Endothelial cell of umbilical vein (primary cell): ENCODE data around the gene ATG13. TPM values are rescaled to one million over a fixed set of nuclear protein-coding genes. Genes with fewer than 3 reads are reported as not detected.

ENCODE experiments used
- BruUV-seq: library from RNA; stranded (reverse); fragments of 400-500 nt; replicated peaks from 2 replicates; lab custom pipeline; 2021; lab: Mats Ljungman, UMichigan
- CTCF ChIA-PET: fragments of 300-600, 350-600 bp; sonication (Branson Sonifier 250); formaldehyde crosslinking; loops from one replicate; lab custom pipeline; 2021; ENCODE audit warnings: antibody characterized with exemption, inconsistent platforms; lab: Charles Lee
- POLR2A ChIA-PET: fragments of 300-600, 350-600 bp; sonication (Branson Sonifier 250); formaldehyde crosslinking; loops from one replicate; lab custom pipeline; 2021; ENCODE audit warnings: antibody characterized with exemption, inconsistent platforms; lab: Charles Lee
- DNase-seq: peaks from one replicate; pipeline ENCODE4 v3.0.0-alpha.2; 2011; ENCODE audit warnings: low read depth, low spot score
- FAIRE-seq: peaks from 2 replicates; lab custom pipeline; 2011; peaks lifted over from hg19 to GRCh38; lab: Jason Lieb, UNC
- H2AFZ ChIP-seq: 2 replicates; pipeline ENCODE4 v1.6.0; 2012; ENCODE audit warnings: low read depth, low read length, control low read depth, inconsistent platforms
- H3K27ac ChIP-seq: 2 replicates; pipeline ENCODE4 v1.5.1; 2011; ENCODE audit warnings: low read depth, mild to moderate bottlenecking, control low read depth, low read length, moderate library complexity; ENCODE audit not compliant: insufficient read depth
- H3K27me3 ChIP-seq, 2 experiments: 2 replicates each; pipeline versions ENCODE4 v1.6.0 to v1.6.1; 2011; ENCODE audit warnings: low read length in 2 of 2, mixed read lengths in 1 of 2; ENCODE audit not compliant: control insufficient read depth in 2 of 2, insufficient read depth in 2 of 2
- H3K36me3 ChIP-seq, 2 experiments: 2 replicates in 1 of 2; 3 replicates in 1 of 2; pipeline ENCODE4 v1.5.1; 2011; ENCODE audit warnings: low read length in 2 of 2, mild to moderate bottlenecking in 1 of 2, moderate library complexity in 1 of 2; ENCODE audit not compliant: control insufficient read depth in 2 of 2, insufficient read depth in 2 of 2; ENCODE audit errors: extremely low read depth in 1 of 2
- H3K4me1 ChIP-seq: 3 replicates; pipeline ENCODE4 v1.5.1; 2011; ENCODE audit warnings: mild to moderate bottlenecking, low read length; ENCODE audit not compliant: control insufficient read depth, insufficient read depth; ENCODE audit errors: extremely low read depth
- H3K4me2 ChIP-seq: 2 replicates; pipeline ENCODE4 v1.6.1; 2011; ENCODE audit warnings: low read length, control low read depth, mixed read lengths; ENCODE audit not compliant: insufficient read depth
- H3K4me3 ChIP-seq, 3 experiments: fragments of 200-600 bp in 1 of 3; sonication (generic), shearing (Covaris generic) in 1 of 3; replicated peaks in 1 of 3; 2 replicates each; pipeline ENCODE4 v1.5.1; 2011 to 2016; ENCODE audit warnings: control low read depth in 3 of 3, low read length in 3 of 3, mild to moderate bottlenecking in 2 of 3, inconsistent platforms in 1 of 3, low read depth in 1 of 3, moderate library complexity in 1 of 3; ENCODE audit not compliant: insufficient read depth in 1 of 3
- H3K79me2 ChIP-seq: 2 replicates; pipeline ENCODE4 v1.6.0; 2012; ENCODE audit warnings: low read length, inconsistent platforms; ENCODE audit not compliant: control insufficient read depth, insufficient read depth
- H3K9ac ChIP-seq: replicated peaks from 2 replicates; pipeline ENCODE3; 2011; ENCODE audit warnings: low read length, control low read depth; ENCODE audit not compliant: insufficient read depth; ENCODE audit errors: extremely low read depth
- H3K9me1 ChIP-seq: replicated peaks from 3 replicates; pipeline ENCODE4 v1.6.0; 2011; ENCODE audit warnings: mild to moderate bottlenecking, low read length; ENCODE audit not compliant: control insufficient read depth, insufficient read depth; ENCODE audit errors: extremely low read depth
- H3K9me3 ChIP-seq: replicated peaks from 2 replicates; pipeline ENCODE4 v1.5.1; 2012; ENCODE audit warnings: low read length, inconsistent platforms; ENCODE audit not compliant: control insufficient read depth, insufficient read depth
- H4K20me1 ChIP-seq: replicated peaks from 2 replicates; pipeline ENCODE3; 2011; ENCODE audit warnings: mild to moderate bottlenecking, low read length; ENCODE audit not compliant: control insufficient read depth, insufficient read depth; ENCODE audit errors: extremely low read depth
- CTCF ChIP-seq, 2 donors: IDR thresholded peaks; 1 replicate in 1 of 2; 2 replicates in 1 of 2; pipeline ENCODE4 v1.5.1; 2011; ENCODE audit warnings: low read length in 2 of 2, mild to moderate bottlenecking in 2 of 2, moderate library complexity in 2 of 2, control low read depth in 1 of 2, inconsistent platforms in 1 of 2, low read depth in 1 of 2; ENCODE audit not compliant: insufficient read depth in 1 of 2; ENCODE audit errors: extremely low read depth in 1 of 2
- FOS ChIP-seq: IDR thresholded peaks from 2 replicates; pipeline ENCODE4 v1.6.1; 2011; ENCODE audit warnings: mild to moderate bottlenecking, low read length, moderate library complexity, borderline replicate concordance; ENCODE audit not compliant: insufficient read depth
- dilution Hi-C: fragments of 300-500 bp; cut with MboI; formaldehyde crosslinking; loops from one replicate; pipeline ENCODE4 v1.15.0; 2019; ENCODE audit warnings: low sequenced_read_pairs; ENCODE audit not compliant: extremely low pct_ligation_motif_present
- intact Hi-C: fragments of 100-400 bp; cut with micrococcal nuclease; formaldehyde crosslinking; loops from one replicate; pipeline ENCODE4 v1.10.0; 2022
- polyA plus RNA-seq, 4 experiments: library from polyadenylated mRNA; depleted of rRNA in 3 of 4; stranded (reverse) in 3 of 4; unstranded in 1 of 4; fragments of >200 nt; gene quantifications; 2 replicates each; pipeline versions ENCODE4 v1.2.1 to v1.2.3, GENCODE V29; 2011 to 2012; ENCODE audit warnings: missing spikeins in 1 of 4
- total RNA-seq: library from RNA; stranded (reverse); gene quantifications from 2 replicates; pipeline ENCODE4 v1.2.3, GENCODE V29; 2021
- TF ChIP-seq, protein P1 (sequence below): IDR thresholded peaks from 2 replicates; pipeline ENCODE4 v1.6.1; 2011; ENCODE audit not compliant: insufficient read depth, insufficient read length

Gene ATG13
- total and polyA plus RNA-seq, 2 donors (not counting 3 experiments of a cell fraction or from before 2014, with no cell fraction given): 60.1 to 66.5 TPM

- dilution Hi-C loops: no loop called here
- no peak overlapping the region for H3K27ac ChIP-seq
Observed at GRCh38 chr11:46664612-46665011, 47.3 kb downstream of the ATG13 start.

More at GRCh38 chr11:46664612-46665011, 47.3 kb downstream of the ATG13 start:
- Histone ChIP-seq H3K79me2 (no peaks in the 10 kb centered on the region), H3K9me1 (no peaks in the 10 kb centered on the region), H4K20me1 (no peaks in the 10 kb centered on the region), H3K4me3 (no peak overlapping the region), H3K4me1 (peaks cover 18% of the 10 kb centered on the region), H3K4me2 (peak overlapping the region; percentile 17), H3K9ac (no peak overlapping the region), H3K27me3 (no peaks in the 10 kb centered on the region), H3K36me3 (peaks cover 16 to 37% of the 10 kb centered on the region in 2 experiments), H2AFZ (peak overlapping the region; percentile 11), H3K9me3 (no peaks in the 10 kb centered on the region)
- ChIA-PET CTCF (no interaction called here), POLR2A (no interaction called here)
- intact Hi-C loops: no loop called here
- no peak for DNase-seq
- TF ChIP-seq CTCF (IDR thresholded peaks at IDR 0.05; ENCODE audit: extremely low read depth in 1 of 2, insufficient read depth in 1 of 2, low read depth in 1 of 2, low read length in 2 of 2): no peak
- no peak for TF ChIP-seq FOS
- TF ChIP-seq, protein P1, sequence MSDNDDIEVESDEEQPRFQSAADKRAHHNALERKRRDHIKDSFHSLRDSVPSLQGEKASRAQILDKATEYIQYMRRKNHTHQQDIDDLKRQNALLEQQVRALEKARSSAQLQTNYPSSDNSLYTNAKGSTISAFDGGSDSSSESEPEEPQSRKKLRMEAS: no peak
- FAIRE-seq: peak; percentile 8
- no TSS peak for BruUV-seq
